Kidney (tissue), 14 donors: ENCODE data around the gene NUP205. TPM values are rescaled to one million over a fixed set of nuclear protein-coding genes. Genes with fewer than 3 reads are reported as not detected.

ENCODE experiments used
- DNase-seq, 5 donors: peaks; one replicate each; pipeline ENCODE4 v3.0.0-alpha.2; 2013 to 2020
- FAIRE-seq: peaks from 2 replicates; lab custom pipeline; 2012; peaks lifted over from hg19 to GRCh38; lab: Jason Lieb, UNC
- H3K27ac ChIP-seq, 2 donors: one replicate each; pipeline ENCODE4 v1.7.0; 2013; ENCODE audit warnings: low read depth in 2 of 2, low read length in 2 of 2, inconsistent platforms in 1 of 2
- H3K27me3 ChIP-seq: one replicate; pipeline ENCODE4 v1.7.1; 2013; ENCODE audit warnings: low read length, inconsistent platforms; ENCODE audit not compliant: control insufficient read depth, insufficient read depth
- H3K36me3 ChIP-seq, 3 donors: one replicate each; pipeline versions ENCODE4 v1.7.0 to v1.7.1; 2013; ENCODE audit warnings: low read length in 3 of 3, control low read depth in 1 of 3, inconsistent platforms in 1 of 3; ENCODE audit not compliant: insufficient read depth in 3 of 3, control insufficient read depth in 2 of 3
- H3K4me1 ChIP-seq, 3 donors: one replicate each; pipeline versions ENCODE4 v1.7.0 to v1.7.1; 2013; ENCODE audit warnings: low read length in 3 of 3, inconsistent platforms in 1 of 3, low read depth in 1 of 3; ENCODE audit not compliant: control insufficient read depth in 2 of 3, insufficient read depth in 2 of 3
- H3K4me3 ChIP-seq, 3 donors: one replicate each; pipeline versions ENCODE4 v1.7.0 to v1.8.1; 2013; ENCODE audit warnings: low read length in 3 of 3, control low read depth in 1 of 3, inconsistent platforms in 1 of 3
- H3K9ac ChIP-seq, 3 donors: one replicate each; pipeline versions ENCODE4 v1.7.0 to v1.7.1; 2013; ENCODE audit warnings: low read length in 3 of 3, control low read depth in 1 of 3, inconsistent platforms in 1 of 3
- H3K9me3 ChIP-seq, 3 donors: one replicate each; pipeline versions ENCODE4 v1.7.0 to v1.7.1; 2013; ENCODE audit warnings: low read length in 3 of 3, control low read depth in 1 of 3, inconsistent platforms in 1 of 3; ENCODE audit not compliant: control insufficient read depth in 2 of 3, insufficient read depth in 1 of 3
- intact Hi-C: fragments of 100-400 bp; cut with DNase I; formaldehyde crosslinking; loops from one replicate; pipeline ENCODE4 v1.11.1; 2022
- polyA plus RNA-seq: library from polyadenylated mRNA; stranded (reverse); fragments of 350-450 nt; fragmentation: Illumina TruSeq; extraction: RNeasy Lipid Tissue Mini Kit (QIAGEN cat#74804); gene quantifications from one replicate; pipeline ENCODE4 v1.2.3, GENCODE V29; 2014; ENCODE audit warnings: low read depth, low replicate concordance; ENCODE audit not compliant: insufficient read depth
- total RNA-seq: library from RNA; stranded (reverse); fragmentation: NEBNext Ultra II Directional; extraction: Animal tissue kit (Norgen Biotek cat#: 25700); gene quantifications from one replicate; pipeline ENCODE4 v1.2.1, GENCODE V29; 2021
- TF ChIP-seq, protein P1 (sequence below): IDR thresholded peaks from 3 replicates; pipeline ENCODE4 v1.5.1; 2012; ENCODE audit warnings: mild to moderate bottlenecking, moderate library complexity, borderline replicate concordance; ENCODE audit not compliant: insufficient read depth; ENCODE audit errors: extremely low read depth
- donor health status: control.
- donor health status: control.
- donor health status: control.
- donor health status: control.
- donor health status: control.
- donor health status: DM: yes; HTN: yes; CAD: no.
- donor health status: Normal renal cell carcinoma (clear cell type).

Gene NUP205
- total and polyA plus RNA-seq, 2 donors from 2014 or later = 20.5 to 40.7 TPM

DNA sequence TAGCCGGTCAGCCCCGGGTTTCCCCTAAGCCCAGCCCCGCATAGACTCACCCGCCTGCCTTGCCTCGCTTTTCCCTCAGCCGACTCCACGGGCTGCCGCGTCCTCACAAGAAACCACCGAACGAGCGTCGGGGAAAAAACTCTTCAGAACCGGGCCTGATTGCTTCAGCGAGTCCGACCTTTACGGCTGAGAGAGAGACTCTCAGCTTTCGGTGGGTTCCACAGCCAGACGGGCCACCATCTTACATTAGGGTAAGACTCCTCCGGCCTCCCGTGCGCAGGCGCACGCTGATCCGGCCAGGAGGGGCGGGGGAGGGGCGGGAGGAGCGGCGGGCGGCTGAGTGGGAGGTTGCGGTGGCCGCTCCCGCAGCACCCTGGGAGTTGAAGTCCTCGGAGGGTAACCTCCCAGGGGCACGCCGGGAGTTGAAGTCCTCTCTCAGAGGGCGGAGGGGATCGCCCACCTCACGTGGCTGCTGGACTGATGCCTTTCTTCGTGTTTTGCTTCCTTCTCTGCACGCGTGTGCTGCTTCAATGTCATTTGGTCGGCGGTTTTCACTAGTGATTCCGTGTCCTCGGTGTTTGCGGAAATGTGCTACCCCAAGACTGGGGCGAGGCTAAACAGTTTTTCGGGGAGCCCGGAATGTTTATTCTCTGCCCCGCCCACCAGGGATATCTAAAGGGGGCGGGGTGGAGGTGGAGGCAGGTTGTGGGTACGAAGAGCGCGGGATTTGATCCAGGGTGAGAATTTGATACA lies 47.7 kb upstream of the NUP205 start, which contains the start of gene CNOT4:
Gene CNOT4, minus strand, starts transcription at position 264 of the 753 bp plus-strand sequence. CDS start 71,771 bp downstream, outside the sequence.
- H3K27ac ChIP-seq = peak within 1 kb of the TSS; percentile 90 to 93
- no peaks in the 10 kb centered on the region for H3K27me3 ChIP-seq
- H3K36me3 ChIP-seq = no peaks in the 10 kb centered on the region
- H3K9me3 ChIP-seq = no peaks in the 10 kb centered on the region
- no peak for FAIRE-seq
- H3K4me1 ChIP-seq = peaks cover 0 to 11% (median 9%) of the 10 kb centered on the region in 3 donors
- peak within 1 kb of the TSS; percentile 82 to 99 (median 98) for H3K4me3 ChIP-seq
- intact Hi-C loops = no loop called here
- TF ChIP-seq, protein P1, sequence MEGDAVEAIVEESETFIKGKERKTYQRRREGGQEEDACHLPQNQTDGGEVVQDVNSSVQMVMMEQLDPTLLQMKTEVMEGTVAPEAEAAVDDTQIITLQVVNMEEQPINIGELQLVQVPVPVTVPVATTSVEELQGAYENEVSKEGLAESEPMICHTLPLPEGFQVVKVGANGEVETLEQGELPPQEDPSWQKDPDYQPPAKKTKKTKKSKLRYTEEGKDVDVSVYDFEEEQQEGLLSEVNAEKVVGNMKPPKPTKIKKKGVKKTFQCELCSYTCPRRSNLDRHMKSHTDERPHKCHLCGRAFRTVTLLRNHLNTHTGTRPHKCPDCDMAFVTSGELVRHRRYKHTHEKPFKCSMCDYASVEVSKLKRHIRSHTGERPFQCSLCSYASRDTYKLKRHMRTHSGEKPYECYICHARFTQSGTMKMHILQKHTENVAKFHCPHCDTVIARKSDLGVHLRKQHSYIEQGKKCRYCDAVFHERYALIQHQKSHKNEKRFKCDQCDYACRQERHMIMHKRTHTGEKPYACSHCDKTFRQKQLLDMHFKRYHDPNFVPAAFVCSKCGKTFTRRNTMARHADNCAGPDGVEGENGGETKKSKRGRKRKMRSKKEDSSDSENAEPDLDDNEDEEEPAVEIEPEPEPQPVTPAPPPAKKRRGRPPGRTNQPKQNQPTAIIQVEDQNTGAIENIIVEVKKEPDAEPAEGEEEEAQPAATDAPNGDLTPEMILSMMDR = no peak
- DNase-seq = peak; percentile 98 to 99 (median 98)
- peak within 1 kb of the TSS; percentile 90 to 99 (median 97) for H3K9ac ChIP-seq

DNA sequence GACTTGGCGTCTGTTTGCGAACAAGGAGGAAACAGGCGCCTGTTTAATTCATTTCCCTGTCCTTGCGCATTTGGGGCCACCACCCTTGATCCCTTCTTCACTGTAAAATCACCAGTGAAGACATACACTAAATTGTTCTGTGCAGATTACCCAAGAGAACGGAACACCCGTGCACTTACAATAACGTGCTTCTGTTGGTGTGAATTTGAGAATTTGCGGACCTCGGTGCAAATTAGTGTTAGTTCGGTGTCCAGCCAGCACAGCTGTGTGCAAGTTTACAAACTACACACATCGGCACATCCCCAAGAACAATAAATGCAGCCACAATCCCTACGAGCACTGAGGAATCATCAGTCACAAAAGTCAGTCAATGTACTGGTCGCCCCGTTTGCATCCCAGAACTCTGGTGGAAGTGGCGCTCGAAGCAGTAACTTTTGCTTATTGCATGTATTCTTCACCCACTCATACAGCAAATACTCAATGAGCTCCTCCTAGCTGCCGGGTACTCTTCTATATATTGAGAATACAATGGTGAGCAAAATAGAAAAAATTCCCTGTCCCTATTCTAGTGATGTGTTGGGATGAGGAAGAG lies 47.0 kb upstream of the NUP205 start:
- Histone ChIP-seq H3K36me3 (no peaks in the 10 kb centered on the region), H3K4me1 (peaks cover 0 to 11% (median 9%) of the 10 kb centered on the region in 3 donors), H3K9me3 (no peaks in the 10 kb centered on the region), H3K27ac (no peak overlapping the region), H3K27me3 (no peaks in the 10 kb centered on the region), H3K9ac (peak overlapping the region; percentile 68 to 97 (median 69)), H3K4me3 (peak overlapping the region; percentile 82 to 99 (median 98))
- no peak for FAIRE-seq
- intact Hi-C loops = no loop called here
- peak in 3 of 5 donors; percentile 10 to 34 (median 13) for DNase-seq
- TF ChIP-seq, protein P1 = no peak

DNA sequence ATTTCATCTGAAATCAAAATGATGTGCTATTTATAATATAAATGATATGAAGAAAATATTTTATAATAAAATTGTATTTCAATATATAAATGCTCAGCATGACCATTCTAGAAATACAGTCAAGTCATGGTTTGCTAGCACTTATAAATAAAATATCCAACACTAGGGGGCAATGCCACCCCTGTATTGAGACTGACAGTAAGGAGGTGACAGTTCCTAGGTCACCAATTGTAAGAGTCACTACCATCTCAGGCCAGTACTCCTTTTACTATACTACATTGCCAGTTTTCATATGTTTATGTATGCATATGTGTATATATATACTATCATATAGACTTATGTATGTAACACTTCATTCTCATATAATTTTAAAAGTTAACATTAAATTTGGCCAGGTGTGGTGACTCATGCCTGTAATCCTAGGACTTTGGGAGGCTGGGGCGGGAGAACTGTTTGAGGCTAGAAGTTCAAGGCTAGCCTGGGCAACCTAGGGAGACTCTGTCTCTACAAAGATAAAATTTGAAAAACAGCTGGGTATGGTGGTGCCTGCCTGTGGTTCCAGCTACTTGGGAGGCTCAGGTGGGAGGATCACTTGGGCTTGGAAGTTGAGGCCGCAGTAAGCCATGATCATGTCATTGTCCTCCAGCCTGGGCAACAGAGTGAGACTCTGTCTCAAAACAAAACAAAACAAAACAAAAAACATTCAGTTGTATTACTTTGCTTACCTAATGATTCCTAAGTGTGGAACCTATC lies 45.4 kb upstream of the NUP205 start:
- peak; percentile 58 for FAIRE-seq
- Histone ChIP-seq H3K27ac (no peak overlapping the region), H3K4me3 (no peak overlapping the region), H3K27me3 (no peaks in the 10 kb centered on the region), H3K9ac (no peak overlapping the region), H3K9me3 (no peaks in the 10 kb centered on the region), H3K36me3 (no peaks in the 10 kb centered on the region), H3K4me1 (peaks cover 0 to 11% (median 9%) of the 10 kb centered on the region in 3 donors)
- intact Hi-C loops = no loop called here
- TF ChIP-seq, protein P1 = peak; percentile 46
- DNase-seq = peak in 2 of 5 donors; percentile 59 to 67
